Measurements from ENCODE around the gene GPHN.
A peak's percentile ranks its signal among the peaks of the same experiment; 100 is the strongest.

Gene GPHN

GRCh38 chr14:67068251-67068650 is 560.3 kb downstream of the GPHN start:
- H3K4me3 ChIP-seq (ENCODE audit: low read length): no peak overlapping the region
- no peak for DNase-seq (ENCODE audit: low read depth, low spot score)

DNA sequence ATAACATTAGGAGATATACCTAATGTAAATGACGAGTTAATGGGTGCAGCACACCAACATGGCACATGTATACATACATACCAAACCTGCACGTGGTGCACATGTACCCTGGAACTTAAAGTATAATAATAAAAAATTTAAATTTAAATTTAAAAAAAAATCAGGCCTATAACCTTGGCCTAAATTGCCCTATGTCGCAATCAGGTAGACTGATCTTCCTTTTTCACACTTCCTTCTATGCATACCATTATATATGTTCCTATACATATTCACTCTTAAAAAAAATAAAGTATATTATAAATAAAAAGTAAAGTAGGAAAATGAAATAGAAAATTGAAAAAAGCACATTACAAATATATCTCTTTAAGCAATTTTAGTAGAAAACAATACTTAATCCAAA is 563.6 kb downstream of the GPHN start:
- no peak for DNase-seq (ENCODE audit: low read depth, low spot score)
- H3K4me3 ChIP-seq (ENCODE audit: low read length): no peak overlapping the region

DNA sequence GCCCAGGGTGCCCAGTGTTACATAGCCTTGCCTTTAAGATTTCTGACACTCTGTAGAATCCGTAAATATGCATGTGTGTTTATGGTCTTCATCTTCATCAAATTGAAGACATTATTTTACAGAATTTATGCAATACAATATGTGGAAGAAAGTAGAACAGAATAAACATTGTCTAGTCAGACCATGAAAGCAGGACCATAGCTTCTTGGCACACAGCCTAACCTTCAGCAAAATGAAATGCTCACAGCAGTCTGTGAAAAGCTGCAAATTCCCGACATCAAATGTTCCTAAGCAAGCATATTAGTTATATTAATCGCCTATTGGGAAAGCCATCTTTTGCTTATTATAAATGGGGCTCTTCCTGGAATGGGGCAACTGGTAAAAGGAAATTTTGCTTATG is 570.0 kb downstream of the GPHN start:
- no peak overlapping the region for H3K4me3 ChIP-seq (ENCODE audit: low read length)
- DNase-seq (ENCODE audit: low read depth, low spot score): no peak

DNA sequence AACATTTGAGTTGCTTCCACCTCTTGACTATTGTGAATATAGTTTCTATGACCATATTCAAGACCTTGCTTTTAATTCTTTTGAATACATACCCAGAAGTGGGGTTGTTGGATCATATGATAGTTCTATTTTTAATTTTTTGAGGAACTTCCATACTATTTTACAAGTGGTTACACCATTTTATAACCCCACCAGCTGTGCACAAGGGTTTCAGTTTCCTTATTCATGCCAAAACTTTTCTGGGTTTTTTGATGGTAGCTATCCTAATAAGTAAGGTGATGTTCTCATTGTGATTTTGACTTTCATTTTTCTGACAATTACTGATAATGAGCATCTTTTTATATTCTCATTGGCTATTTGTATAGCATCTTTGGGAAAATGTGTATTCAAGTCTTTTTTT is 571.9 kb downstream of the GPHN start:
- DNase-seq (ENCODE audit: low read depth, low spot score): no peak
- no peak overlapping the region for H3K4me3 ChIP-seq (ENCODE audit: low read length)

- H3K4me3 ChIP-seq (ENCODE audit: low read length): no peak overlapping the region
- DNase-seq (ENCODE audit: low read depth, low spot score): no peak
Measured at GRCh38 chr14:67108230-67108629, 600.3 kb downstream of the GPHN start.

DNA sequence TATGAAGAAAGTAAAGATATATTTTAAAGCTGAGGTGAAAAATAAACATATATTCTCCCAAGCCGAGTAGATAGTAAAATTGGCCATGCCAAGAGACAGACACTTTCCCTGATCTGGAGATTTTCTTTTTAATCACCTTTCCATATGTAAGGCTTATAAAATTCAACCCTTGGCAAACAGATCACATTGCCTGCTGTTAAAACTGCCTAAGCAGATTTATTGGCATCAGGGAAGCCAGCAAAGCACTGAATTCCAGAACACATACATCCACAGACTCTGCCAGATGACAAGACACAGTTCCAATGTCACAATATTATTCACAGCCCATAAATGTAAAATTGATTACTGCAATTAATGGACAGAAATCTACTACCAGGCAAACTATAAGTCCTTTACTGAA is 603.1 kb downstream of the GPHN start:
- no peak overlapping the region for H3K4me3 ChIP-seq (ENCODE audit: low read length)
- no peak for DNase-seq (ENCODE audit: low read depth, low spot score)

DNA sequence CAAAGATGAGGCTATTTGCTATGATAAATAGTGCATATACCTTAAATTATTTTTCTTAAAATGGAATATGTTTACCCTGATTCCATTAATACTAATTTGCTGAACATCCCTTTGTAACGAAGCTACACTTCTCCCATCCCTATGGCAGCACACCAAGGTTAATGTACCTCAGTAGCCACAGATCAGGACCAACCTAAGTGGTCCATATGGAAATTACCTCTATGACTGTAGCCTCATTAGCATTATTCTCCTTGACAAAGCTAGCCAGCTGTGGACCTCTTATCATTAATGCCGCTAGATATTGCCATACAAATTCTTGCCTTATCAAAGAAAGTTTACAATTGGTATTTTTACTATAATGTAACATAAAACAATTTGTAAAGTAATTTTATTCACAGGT is 604.4 kb downstream of the GPHN start:
- no peak overlapping the region for H3K4me3 ChIP-seq (ENCODE audit: low read length)
- no peak for DNase-seq (ENCODE audit: low read depth, low spot score)

DNA sequence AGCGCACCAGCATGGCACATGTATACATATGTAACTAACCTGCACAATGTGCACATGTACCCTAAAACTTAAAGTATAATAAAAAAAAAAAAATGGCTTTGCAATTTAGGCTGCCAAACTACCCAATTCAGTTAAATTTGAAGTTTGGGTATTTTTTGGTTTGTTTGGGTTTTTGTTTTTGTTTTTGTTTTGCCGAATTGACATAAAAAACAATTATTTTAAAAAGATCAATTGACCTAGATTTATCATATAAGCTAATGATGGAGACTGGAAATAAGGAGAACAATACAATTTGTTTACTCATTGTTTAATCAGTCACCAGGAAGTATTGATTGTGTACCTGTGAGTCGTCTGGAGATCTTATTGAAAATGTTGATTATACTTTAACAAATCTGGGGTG is 619.2 kb downstream of the GPHN start:
- no peak overlapping the region for H3K4me3 ChIP-seq (ENCODE audit: low read length)
- DNase-seq (ENCODE audit: low read depth, low spot score): no peak

- no peak for DNase-seq (ENCODE audit: low read depth, low spot score)
- no peak overlapping the region for H3K4me3 ChIP-seq (ENCODE audit: low read length)
Measured at GRCh38 chr14:67129768-67130167, 621.8 kb downstream of the GPHN start.

- no peak overlapping the region for H3K4me3 ChIP-seq (ENCODE audit: low read length)
Measured at GRCh38 chr14:67131691-67132090, 623.7 kb downstream of the GPHN start.

GRCh38 chr14:67133144-67133543 is 625.2 kb downstream of the GPHN start:
- DNase-seq (ENCODE audit: low read depth, low spot score): no peak

More at GRCh38 chr14:67131691-67132090, 623.7 kb downstream of the GPHN start:
- no peak for DNase-seq (ENCODE audit: low read depth, low spot score)

DNA sequence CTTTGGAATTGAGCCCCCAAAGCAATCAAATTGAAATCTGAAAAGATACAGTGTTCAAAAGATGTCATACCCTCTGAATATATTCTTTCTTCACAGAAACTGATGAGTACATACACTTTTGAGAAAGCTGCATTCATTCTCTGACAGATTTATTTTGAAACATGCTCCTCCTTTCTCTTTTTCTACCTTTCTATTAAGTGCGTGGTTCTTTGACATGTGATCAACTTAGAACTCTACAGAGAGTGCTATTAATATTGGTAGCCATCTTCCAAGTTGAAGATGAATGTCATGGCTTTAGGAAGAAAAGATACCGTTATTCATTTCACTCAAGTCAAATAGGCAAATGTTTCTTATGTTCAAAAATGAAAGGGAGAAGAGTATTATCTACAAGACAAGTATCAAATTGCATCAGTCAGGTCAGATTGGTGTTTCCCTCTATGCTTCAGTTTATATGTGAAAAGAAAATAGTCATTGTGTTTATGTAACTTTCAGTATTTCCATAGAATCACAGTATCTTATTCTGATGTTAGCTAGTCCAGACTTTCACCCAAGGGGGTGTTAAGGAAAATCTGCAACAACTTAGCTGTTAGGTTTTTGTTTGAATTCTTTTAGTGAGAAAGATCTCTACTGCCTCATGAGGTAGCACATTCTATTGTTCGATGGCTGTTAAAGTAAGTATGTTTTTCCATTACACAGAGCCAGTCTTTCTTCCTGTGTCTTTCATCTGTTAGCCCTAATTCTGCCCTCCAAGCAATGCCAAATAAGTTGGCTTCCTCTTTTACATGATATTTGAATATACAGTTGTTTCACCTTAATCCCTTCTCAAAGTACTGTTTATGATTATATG is 625.9 kb downstream of the GPHN start:
- no peak overlapping the region for H3K4me3 ChIP-seq (ENCODE audit: low read length)
- DNase-seq (ENCODE audit: low read depth, low spot score): peak; percentile 3

More at GRCh38 chr14:67133144-67133543, 625.2 kb downstream of the GPHN start:
- no peak overlapping the region for H3K4me3 ChIP-seq (ENCODE audit: low read length)

DNA sequence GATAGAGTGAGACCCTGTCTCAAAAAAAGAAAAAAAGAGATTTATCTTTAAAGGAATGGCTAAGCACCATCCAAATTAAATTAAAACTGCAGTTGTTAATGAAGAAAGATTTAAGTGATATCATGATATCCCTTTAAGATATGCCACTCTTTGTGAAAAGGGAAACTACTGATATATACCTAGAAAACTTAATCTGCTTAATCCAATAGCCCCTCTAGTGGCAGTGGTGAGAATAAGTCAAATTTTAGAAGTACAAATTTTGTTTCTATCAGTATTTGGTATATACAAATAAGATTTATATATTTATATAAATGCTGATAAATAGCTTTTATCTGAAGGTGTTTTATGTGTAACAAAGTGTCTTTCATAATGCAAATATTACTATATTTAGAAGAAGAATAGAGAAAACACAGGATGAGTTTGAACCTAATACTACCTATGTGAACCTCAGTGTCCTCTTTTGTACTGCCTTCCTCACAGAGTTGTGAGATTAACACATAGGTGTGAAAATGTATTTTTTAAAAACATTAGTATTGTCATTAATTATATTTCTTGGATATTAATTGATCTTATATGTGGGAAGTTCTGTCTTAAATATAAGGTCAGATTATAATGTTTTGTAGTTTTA is 629.9 kb downstream of the GPHN start:
- DNase-seq (ENCODE audit: low read depth, low spot score): peak; percentile 7
- no peak overlapping the region for H3K4me3 ChIP-seq (ENCODE audit: low read length)

DNA sequence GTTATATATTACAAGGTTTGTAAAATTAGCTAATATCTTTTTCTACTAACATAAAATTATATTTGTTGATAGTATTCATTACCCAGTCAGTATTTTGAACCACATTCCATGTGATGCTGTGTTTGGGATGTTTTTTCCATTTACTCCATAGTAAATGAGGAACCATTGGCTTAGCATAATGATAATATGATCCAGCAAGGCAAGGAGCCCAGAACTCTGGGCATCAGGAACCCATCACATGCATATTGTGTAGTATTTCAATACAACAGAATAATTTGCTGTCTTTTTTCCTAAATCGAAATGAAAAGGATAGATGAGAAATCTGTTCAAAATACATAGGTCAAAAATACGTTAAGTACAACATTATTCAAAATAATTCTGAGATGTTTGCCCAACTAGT is 632.6 kb downstream of the GPHN start:
- no peak for DNase-seq (ENCODE audit: low read depth, low spot score)
- no peak overlapping the region for H3K4me3 ChIP-seq (ENCODE audit: low read length)

GRCh38 chr14:67141146-67141900 is 633.4 kb downstream of the GPHN start:
- no peak for DNase-seq (ENCODE audit: low read depth, low spot score)
- no peak overlapping the region for H3K4me3 ChIP-seq (ENCODE audit: low read length)

DNA sequence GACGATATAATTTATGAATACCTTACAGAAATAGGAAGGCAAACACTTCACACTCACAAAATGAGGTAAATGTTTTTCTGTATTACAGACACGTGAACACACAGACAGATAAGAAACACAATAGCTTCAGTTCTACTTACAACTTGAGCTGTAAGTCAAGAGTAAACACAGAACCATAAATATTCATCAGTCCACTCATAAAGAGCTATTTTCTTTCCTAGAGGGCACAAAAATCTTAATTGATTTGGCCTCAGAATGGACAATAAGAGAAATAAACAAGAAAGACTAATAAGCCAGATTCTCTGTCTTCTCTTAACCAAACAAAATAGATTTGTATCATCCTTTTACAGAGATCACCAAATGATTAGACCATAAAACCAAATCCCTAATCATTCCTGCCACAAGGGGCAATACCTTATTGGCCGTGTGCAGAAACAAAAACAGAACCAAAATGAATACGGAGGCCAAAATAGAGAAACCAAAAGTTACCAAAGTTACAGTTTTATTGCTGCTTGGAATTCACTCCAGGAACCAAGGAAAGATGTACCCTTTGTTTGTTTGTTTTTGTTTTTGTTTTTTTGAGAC is 643.2 kb downstream of the GPHN start:
- no peak for DNase-seq (ENCODE audit: low read depth, low spot score)
- no peak overlapping the region for H3K4me3 ChIP-seq (ENCODE audit: low read length)

GRCh38 chr14:67158566-67158965 is 650.6 kb downstream of the GPHN start:
- no peak overlapping the region for H3K4me3 ChIP-seq (ENCODE audit: low read length)
- DNase-seq (ENCODE audit: low read depth, low spot score): no peak

GRCh38 chr14:67162385-67162784 is 654.4 kb downstream of the GPHN start:
- no peak overlapping the region for H3K4me3 ChIP-seq (ENCODE audit: low read length)
- DNase-seq (ENCODE audit: low read depth, low spot score): no peak

DNA sequence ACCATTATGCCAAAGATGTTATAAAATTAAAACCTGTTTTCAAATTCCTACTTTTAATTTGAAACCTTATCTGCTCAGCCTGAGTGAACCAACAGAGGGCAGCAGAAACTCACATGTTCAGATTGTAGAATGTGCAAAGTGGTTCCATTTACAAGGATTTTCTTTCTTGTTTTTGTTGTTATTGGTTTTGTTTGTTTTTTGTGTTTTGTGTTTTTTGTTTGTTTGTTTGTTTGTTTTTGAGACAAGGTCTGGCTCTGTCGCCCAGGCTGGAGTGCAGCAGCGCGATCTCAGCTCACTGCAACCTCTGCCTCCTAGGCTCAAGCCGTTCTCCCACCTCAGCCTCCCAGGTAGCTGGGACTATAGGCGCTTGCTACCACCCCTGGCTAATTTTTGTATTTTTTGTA is 658.5 kb downstream of the GPHN start:
- peak; percentile 49 for DNase-seq (ENCODE audit: low read depth, low spot score)
- H3K4me3 ChIP-seq (ENCODE audit: low read length): no peak overlapping the region

Data from Jurkat, Clone E6-1 (cell line).